GM23338 (cell line): ENCODE data around the gene NAPSA. TPM values are rescaled to one million over a fixed set of nuclear protein-coding genes. Genes with fewer than 3 reads are reported as not detected.
"Not testable (repeated sequence)": the region's sequence is repeated elsewhere in the genome, so short reads cannot be mapped to it uniquely, and the experiment has no call there.

Experiments
- ATAC-seq: fragments of 200-7000 bp; cut with Tn5 transposase; 3 replicates; pipeline ENCODE4 v1.9.1; 2020
- DNase-seq: peaks from one replicate; pipeline ENCODE4 v3.0.0-alpha.2; 2015; ENCODE audit warnings: low spot score
- H2AFZ ChIP-seq: fragments of 200-600 bp; sonication (generic); 2 replicates; pipeline ENCODE4 v1.8.0; 2016; ENCODE audit warnings: antibody characterized with exemption, mild to moderate bottlenecking, moderate library complexity
- H3F3A ChIP-seq: fragments of 200-600 bp; sonication (generic); replicated peaks from 2 replicates; pipeline ENCODE4 v1.8.0; 2017; ENCODE audit warnings: antibody characterized with exemption, mixed run types, low read depth
- H3K27ac ChIP-seq: fragments of 200-600 bp; sonication (generic); 2 replicates; pipeline ENCODE4 v1.6.1; 2016; ENCODE audit warnings: low read depth
- H3K27me3 ChIP-seq: fragments of 200-600 bp; sonication (generic); 2 replicates; pipeline ENCODE4 v1.8.0; 2016; ENCODE audit warnings: mild to moderate bottlenecking, mixed run types, moderate library complexity; ENCODE audit not compliant: insufficient read depth
- H3K36me3 ChIP-seq: fragments of 200-600 bp; sonication (generic); 2 replicates; pipeline ENCODE4 v1.8.0; 2016; ENCODE audit warnings: mild to moderate bottlenecking; ENCODE audit not compliant: insufficient read depth
- H3K4me1 ChIP-seq: fragments of 200-600 bp; sonication (generic); 2 replicates; pipeline ENCODE4 v1.8.0; 2016; ENCODE audit warnings: mild to moderate bottlenecking, moderate library complexity; ENCODE audit not compliant: insufficient read depth
- H3K4me2 ChIP-seq: fragments of 200-600 bp; sonication (generic); 2 replicates; pipeline ENCODE4 v1.7.1; 2017; ENCODE audit warnings: mixed run types
- H3K4me3 ChIP-seq: fragments of 200-600 bp; sonication (generic); 2 replicates; pipeline ENCODE4 v1.6.1; 2016; ENCODE audit warnings: mixed run types
- H3K79me2 ChIP-seq: fragments of 200-600 bp; sonication (generic); replicated peaks from 2 replicates; pipeline ENCODE4 v1.8.0; 2017; ENCODE audit warnings: mild to moderate bottlenecking; ENCODE audit not compliant: insufficient read depth
- H3K9me2 ChIP-seq: fragments of 200-600 bp; sonication (generic); 2 replicates; pipeline ENCODE4 v1.8.0; 2017; ENCODE audit not compliant: insufficient read depth
- H4K20me1 ChIP-seq: fragments of 200-600 bp; sonication (generic); replicated peaks from 2 replicates; pipeline ENCODE4 v1.8.0; 2017; ENCODE audit warnings: mild to moderate bottlenecking; ENCODE audit not compliant: insufficient read depth
- H3K27ac Mint-ChIP-seq: 2 replicates; pipeline ENCODE4 v1.8.0; 2020; ENCODE audit warnings: inconsistent platforms, mild to moderate bottlenecking, moderate library complexity, mixed read lengths
- H3K27me3 Mint-ChIP-seq: 3 replicates; pipeline ENCODE4 v1.8.0; 2022; ENCODE audit warnings: low read depth, mild to moderate bottlenecking, moderate library complexity, mixed read lengths, inconsistent platforms; ENCODE audit not compliant: insufficient read depth, poor library complexity
- H3K36me3 Mint-ChIP-seq: 3 replicates; pipeline ENCODE4 v1.8.0; 2021; ENCODE audit warnings: low read depth, mild to moderate bottlenecking, inconsistent platforms, moderate library complexity, mixed read lengths
- H3K4me1 Mint-ChIP-seq: 3 replicates; pipeline ENCODE4 v1.8.0; 2020; ENCODE audit warnings: mild to moderate bottlenecking, inconsistent platforms, mixed read lengths
- H3K4me3 Mint-ChIP-seq: 3 replicates; pipeline ENCODE4 v1.8.0; 2021; ENCODE audit warnings: moderate library complexity, mild to moderate bottlenecking, inconsistent platforms, mixed read lengths
- H3K9me3 Mint-ChIP-seq: 3 replicates; pipeline ENCODE4 v1.8.0; 2020; ENCODE audit warnings: moderate library complexity, mild to moderate bottlenecking, inconsistent platforms, mixed read lengths
- CREB1 ChIP-seq: fragments of 250-450 bp; sonication (Bioruptor Pico); IDR thresholded peaks from 2 replicates; pipeline ENCODE4 v1.5.0; 2020; ENCODE audit warnings: low read depth, mild to moderate bottlenecking, moderate library complexity
- ETS1 ChIP-seq: IDR thresholded peaks from 2 replicates; pipeline ENCODE4 v1.6.1; 2016; ENCODE audit warnings: antibody characterized with exemption
- EZH2 ChIP-seq: fragments of 200-600 bp; sonication (generic); IDR thresholded peaks from one replicate; pipeline ENCODE4 v1.8.0; 2017; ENCODE audit warnings: antibody characterized with exemption, mild to moderate bottlenecking, low read depth; ENCODE audit not compliant: unreplicated experiment
- EZH2phosphoT487 ChIP-seq: fragments of 200-600 bp; sonication (generic); IDR thresholded peaks from one replicate; pipeline ENCODE4 v1.8.1; 2018; ENCODE audit warnings: antibody characterized with exemption; ENCODE audit not compliant: unreplicated experiment
- JUNB ChIP-seq: IDR thresholded peaks from one replicate; pipeline ENCODE4 v1.6.1; 2016; ENCODE audit warnings: antibody characterized with exemption; ENCODE audit not compliant: unreplicated experiment
- NANOG ChIP-seq: IDR thresholded peaks from 2 replicates; pipeline ENCODE4 v1.6.1; 2016; ENCODE audit warnings: antibody characterized with exemption, borderline replicate concordance
- POLR2AphosphoS5 ChIP-seq: IDR thresholded peaks from 2 replicates; pipeline ENCODE4 v1.6.1; 2016; ENCODE audit warnings: antibody characterized with exemption, low read depth
- REST ChIP-seq: IDR thresholded peaks from one replicate; pipeline ENCODE4 v1.6.1; 2018; ENCODE audit warnings: antibody characterized with exemption; ENCODE audit not compliant: unreplicated experiment
- STAT1 ChIP-seq: IDR thresholded peaks from one replicate; pipeline ENCODE4 v1.6.1; 2016; ENCODE audit warnings: antibody characterized with exemption; ENCODE audit not compliant: unreplicated experiment
- ZNF114 ChIP-seq: fragments of 250-450 bp; sonication (Bioruptor Pico); IDR thresholded peaks from 2 replicates; pipeline ENCODE4 v1.5.0; 2020; ENCODE audit warnings: mild to moderate bottlenecking, moderate library complexity
- ZNF331 ChIP-seq: fragments of 250-450 bp; sonication (Bioruptor Pico); IDR thresholded peaks from 2 replicates; pipeline ENCODE4 v1.5.0; 2020; ENCODE audit warnings: low read depth, mild to moderate bottlenecking, moderate library complexity
- polyA plus RNA-seq: library from polyadenylated mRNA; unstranded; fragments of >200 nt; fragmentation: Nextera tagmentation; extraction: Ambion mirVana; gene quantifications from 2 replicates; pipeline ENCODE4 v1.2.1, GENCODE V29; 2016
- total RNA-seq: library from RNA; depleted of rRNA; stranded (reverse); fragments of >200 nt; shearing (Covaris generic); gene quantifications from 2 replicates; pipeline ENCODE4 v1.2.3, GENCODE V29; 2014
- TF ChIP-seq, protein P1 (sequence below), 2 experiments: fragments of 200-600 bp in 1 of 2; sonication (generic) in 1 of 2; conservative IDR thresholded peaks; 2 replicates each; pipeline versions ENCODE4 v1.5.1 to v1.6.1; 2016 to 2017; ENCODE audit warnings: antibody characterized with exemption in 2 of 2, low read depth in 2 of 2, mild to moderate bottlenecking in 2 of 2, moderate library complexity in 1 of 2

The NAPSA gene
- total and polyA plus RNA-seq, 2 experiments from 2014 or later, result 0.14 to 0.99 TPM

DNA sequence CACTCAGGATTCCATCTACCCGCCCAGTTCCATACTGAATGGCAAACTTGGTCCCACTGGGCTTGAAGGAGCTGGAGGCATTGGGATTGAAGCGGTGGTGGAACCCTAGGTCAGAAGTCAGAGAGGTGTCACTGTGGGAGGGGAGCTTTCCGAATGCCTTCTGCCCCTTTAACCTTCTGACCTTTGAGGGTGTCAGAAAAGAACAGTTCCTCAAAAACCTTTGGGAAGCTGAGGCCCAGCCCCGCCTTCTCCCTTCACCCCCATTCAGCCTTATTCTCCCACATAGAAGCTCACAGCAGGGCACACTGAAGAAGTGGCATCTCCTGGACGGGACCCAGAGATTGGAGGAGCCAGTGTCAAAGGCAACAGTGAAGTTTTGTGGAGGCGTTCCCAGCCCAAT lies 28.4 kb downstream of the NAPSA start:
- H3K4me1 Mint-ChIP-seq, DNase-seq, H3K27ac Mint-ChIP-seq, H3K9me2 ChIP-seq, ATAC-seq, H3K79me2 ChIP-seq, H3K4me2 ChIP-seq, H3K4me3 Mint-ChIP-seq, H3K4me3 ChIP-seq, H3K27me3 Mint-ChIP-seq, H4K20me1 ChIP-seq, H2AFZ ChIP-seq, H3K4me1 ChIP-seq, H3K27ac ChIP-seq, H3K36me3 ChIP-seq, H3K27me3 ChIP-seq, H3F3A ChIP-seq: not testable (repeated sequence)
- H3K9me3 Mint-ChIP-seq, result peaks cover 95% of the 10 kb centered on the region
- H3K36me3 Mint-ChIP-seq, result peaks cover 40% of the 10 kb centered on the region

DNA sequence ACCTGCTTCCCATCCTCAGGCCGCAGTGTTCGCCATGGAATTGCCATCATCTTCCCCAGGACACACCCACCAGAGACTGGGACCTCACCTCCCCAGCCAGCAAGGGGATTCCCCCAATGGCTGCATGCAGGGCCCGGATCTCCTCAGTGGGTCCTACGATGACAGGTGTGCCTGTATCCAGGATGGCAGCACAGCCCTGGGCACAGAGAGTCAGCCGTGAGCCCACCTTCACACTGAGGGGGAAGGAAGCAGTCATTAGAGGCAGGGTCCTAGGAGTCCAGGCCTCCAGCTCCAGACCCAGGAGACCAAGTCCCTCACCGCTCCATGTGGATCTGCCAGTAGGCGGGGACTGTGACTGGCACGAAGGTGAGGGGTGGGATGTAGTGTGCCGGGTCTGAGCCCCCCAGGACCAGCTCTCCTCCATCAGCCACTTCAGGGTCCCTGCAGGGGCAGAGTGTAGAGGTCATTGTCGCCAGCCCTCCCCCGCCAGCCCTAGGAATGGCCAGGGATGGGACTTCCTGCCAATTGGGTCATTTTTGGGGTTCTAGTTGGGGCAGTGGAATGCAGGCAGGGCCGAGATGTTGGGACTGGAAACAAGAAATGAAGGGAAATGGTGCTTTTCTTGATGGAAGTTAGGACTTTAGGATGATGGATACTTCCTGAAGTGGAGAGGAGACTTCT lies 30.6 kb downstream of the NAPSA start:
- Histone ChIP-seq H3K27ac (no peak overlapping the region), H3K4me2 (no peak overlapping the region), H3K27me3 (peaks cover 5% of the 10 kb centered on the region; the same call in 1 of the 2 replicates), H2AFZ (no peak overlapping the region), H4K20me1 (no peaks in the 10 kb centered on the region; the same call in 1 of the 2 replicates), H3K4me1 (peaks cover 11% of the 10 kb centered on the region), H3K4me3 (no peak overlapping the region), H3K79me2 (peaks cover 4% of the 10 kb centered on the region), H3K36me3 (no peaks in the 10 kb centered on the region), H3K9me2 (0 out of 2 replicates have a peak, but pooled peaks cover 3% of the 10 kb centered on the region), H3F3A (peaks cover 17% of the 10 kb centered on the region)
- Mint-ChIP-seq H3K9me3 (peaks cover 94% of the 10 kb centered on the region), H3K36me3 (peaks cover 49% of the 10 kb centered on the region), H3K4me3 (no peak overlapping the region), H3K27ac (no peak overlapping the region), H3K4me1 (no peaks in the 10 kb centered on the region), H3K27me3 (peaks cover 5% of the 10 kb centered on the region)
- ATAC-seq (no peak), DNase-seq (no peak)
- TF ChIP-seq NANOG (no peak), STAT1 (no peak), POLR2AphosphoS5 (no peak), CREB1 (CRISPR knock-in tag) (no peak), EZH2 (no peak), ZNF331 (no peak), REST (no peak), JUNB (no peak), EZH2phosphoT487 (no peak), ZNF114 (CRISPR knock-in tag) (no peak), ETS1 (no peak)
- TF ChIP-seq, protein P1, sequence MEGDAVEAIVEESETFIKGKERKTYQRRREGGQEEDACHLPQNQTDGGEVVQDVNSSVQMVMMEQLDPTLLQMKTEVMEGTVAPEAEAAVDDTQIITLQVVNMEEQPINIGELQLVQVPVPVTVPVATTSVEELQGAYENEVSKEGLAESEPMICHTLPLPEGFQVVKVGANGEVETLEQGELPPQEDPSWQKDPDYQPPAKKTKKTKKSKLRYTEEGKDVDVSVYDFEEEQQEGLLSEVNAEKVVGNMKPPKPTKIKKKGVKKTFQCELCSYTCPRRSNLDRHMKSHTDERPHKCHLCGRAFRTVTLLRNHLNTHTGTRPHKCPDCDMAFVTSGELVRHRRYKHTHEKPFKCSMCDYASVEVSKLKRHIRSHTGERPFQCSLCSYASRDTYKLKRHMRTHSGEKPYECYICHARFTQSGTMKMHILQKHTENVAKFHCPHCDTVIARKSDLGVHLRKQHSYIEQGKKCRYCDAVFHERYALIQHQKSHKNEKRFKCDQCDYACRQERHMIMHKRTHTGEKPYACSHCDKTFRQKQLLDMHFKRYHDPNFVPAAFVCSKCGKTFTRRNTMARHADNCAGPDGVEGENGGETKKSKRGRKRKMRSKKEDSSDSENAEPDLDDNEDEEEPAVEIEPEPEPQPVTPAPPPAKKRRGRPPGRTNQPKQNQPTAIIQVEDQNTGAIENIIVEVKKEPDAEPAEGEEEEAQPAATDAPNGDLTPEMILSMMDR (conservative IDR thresholded peaks at IDR 0.05; ENCODE audit: low read depth in 2 of 2), result no peak
